ENCODE data around the gene ACAA1.
"Not testable (repeated sequence)": the region's sequence is repeated elsewhere in the genome, so short reads cannot be mapped to it uniquely, and the experiment has no call there.

ACAA1 gene

GRCh38 chr3:38134517-38135143 lies 2.3 kb downstream of the ACAA1 start:
- DNase-seq = not testable (repeated sequence)

- no peak for DNase-seq
Observed at GRCh38 chr3:38133557-38134405, 3.1 kb downstream of the ACAA1 start.

GRCh38 chr3:38133209-38133556 lies 3.7 kb downstream of the ACAA1 start:
- no peak for DNase-seq

- DNase-seq = no peak
Observed at GRCh38 chr3:38131621-38132369, 5.1 kb downstream of the ACAA1 start.

- DNase-seq = no peak
Observed at GRCh38 chr3:38130631-38131065, 6.3 kb downstream of the ACAA1 start.

GRCh38 chr3:38129058-38129457 lies 7.9 kb downstream of the ACAA1 start:
- no peak for DNase-seq

GRCh38 chr3:38128303-38128655 lies 8.6 kb downstream of the ACAA1 start:
- no peak for DNase-seq

GRCh38 chr3:38127611-38128302 lies 9.2 kb downstream of the ACAA1 start:
- DNase-seq = no peak

- no peak for DNase-seq
Observed at GRCh38 chr3:38126121-38126892, 10.6 kb downstream of the ACAA1 start.

GRCh38 chr3:38125305-38126120 lies 11.4 kb downstream of the ACAA1 start:
- DNase-seq = no peak

- DNase-seq = peak; percentile 34 to 39
Observed at GRCh38 chr3:38124324-38125122, 12.4 kb downstream of the ACAA1 start.

- no peak for DNase-seq
Observed at GRCh38 chr3:38122712-38123290, 14.1 kb downstream of the ACAA1 start.

GRCh38 chr3:38121832-38122461 lies 15.0 kb downstream of the ACAA1 start:
- no peak for DNase-seq

GRCh38 chr3:38121451-38121831 lies 15.5 kb downstream of the ACAA1 start:
- no peak for DNase-seq

GRCh38 chr3:38120693-38121450 lies 16.1 kb downstream of the ACAA1 start:
- no peak for DNase-seq

- DNase-seq = no peak
Observed at GRCh38 chr3:38119821-38120692, 16.9 kb downstream of the ACAA1 start.

GRCh38 chr3:38119248-38119544 lies 17.7 kb downstream of the ACAA1 start:
- no peak for DNase-seq

Data from NCI-H2081 (cell line).